Transverse colon (tissue), 4 donors: ENCODE measurements around the gene GNAO1. TPM values are rescaled to one million over a fixed set of nuclear protein-coding genes. Genes with fewer than 3 reads are reported as not detected.

Source experiments
- DNase-seq: peaks from one replicate; pipeline ENCODE4 v3.0.0-alpha.2; 2019
- H3K27ac ChIP-seq, 4 donors: fragments of 200-600 bp; sonication (generic); 2 replicates each; pipeline ENCODE4 v1.5.1; 2016 to 2018; ENCODE audit warnings: inconsistent platforms in 4 of 4
- H3K27me3 ChIP-seq: fragments of 200-600 bp; sonication (generic); 2 replicates; pipeline ENCODE4 v1.5.1; 2017; ENCODE audit warnings: inconsistent platforms
- H3K36me3 ChIP-seq, 4 donors: fragments of 200-600 bp; sonication (generic); 2 replicates each; pipeline ENCODE4 v1.5.1; 2017 to 2019; ENCODE audit warnings: inconsistent platforms in 4 of 4
- H3K4me1 ChIP-seq, 4 donors: fragments of 200-600 bp; sonication (generic); 2 replicates each; pipeline ENCODE4 v1.5.1; 2017 to 2020; ENCODE audit warnings: inconsistent platforms in 4 of 4
- H3K4me3 ChIP-seq, 4 donors: fragments of 200-600 bp; sonication (generic); 1 replicate in 1 of 4; 2 replicates in 3 of 4; pipeline versions ENCODE4 v1.5.1 to v1.6.1; 2017 to 2019; ENCODE audit warnings: inconsistent platforms in 4 of 4
- H3K9me3 ChIP-seq, 2 donors: fragments of 200-600 bp; sonication (generic); 2 replicates each; pipeline ENCODE4 v1.5.1; 2017 to 2019; ENCODE audit warnings: inconsistent platforms in 2 of 2
- CTCF ChIP-seq, 5 experiments: fragments of 200-600 bp in 3 of 5; fragments of 450-650 bp in 2 of 5; sonication (generic) in 3 of 5; IDR thresholded peaks; 1 replicate in 2 of 5; 2 replicates in 3 of 5; pipeline ENCODE4 v1.5.1; 2016 to 2017; ENCODE audit warnings: antibody characterized with exemption in 5 of 5, inconsistent platforms in 3 of 5, mild to moderate bottlenecking in 2 of 5, moderate library complexity in 1 of 5
- EP300 ChIP-seq: sonication (generic); formaldehyde crosslinking; IDR thresholded peaks from one replicate; pipeline ENCODE4 v1.6.1; 2017; ENCODE audit warnings: antibody characterized with exemption, low read depth
- POLR2A ChIP-seq: fragments of 450-650 bp; IDR thresholded peaks from one replicate; pipeline ENCODE4 v1.6.1; 2016; ENCODE audit warnings: antibody characterized with exemption, mild to moderate bottlenecking, moderate library complexity
- POLR2AphosphoS5 ChIP-seq, 3 donors: sonication (generic); formaldehyde crosslinking; IDR thresholded peaks; one replicate each; pipeline ENCODE4 v1.6.1; 2016; ENCODE audit warnings: antibody characterized with exemption in 3 of 3
- WGBS, 2 donors: methylation state at CpG; one replicate each; pipeline ENCODE4 v1.1.5; 2018; ENCODE audit warnings: low coverage in 1 of 2; 5-methylcytosine and 5-hydroxymethylcytosine counted together
- in situ Hi-C, 4 donors: fragments of 200-750 bp; cut with MboI; loops; one replicate each; pipeline versions ENCODE4 v1.15.0 to v1.15.1; 2017; ENCODE audit warnings: low sequenced_read_pairs in 3 of 4, low pct_ligation_motif_present in 1 of 4, low pct_unique_long_range_greater_than_20kb in 1 of 4
- intact Hi-C: fragments of 100-400 bp; cut with DNase I; formaldehyde crosslinking; loops from one replicate; pipeline ENCODE4 v1.15.1; 2023; ENCODE audit warnings: low total_unique reads
- total RNA-seq, 4 donors: library from RNA; depleted of rRNA; stranded (reverse); fragments of >200 nt; gene quantifications; one replicate each; pipeline ENCODE4 v1.1.0, GENCODE V29; 2016

GNAO1 gene
- total RNA-seq, 4 donors from 2014 or later = 7.3 to 25.4 (median 11.3) TPM

GRCh38 chr16:56281249-56281805 is 90.0 kb downstream of the GNAO1 start:
- 75 to 78% methylated on average over 2 of the region's 2 CpGs for WGBS, 2 donors
- in situ Hi-C loops (no loop called here), intact Hi-C loops (no loop called here)
- no peak for DNase-seq
- TF ChIP-seq EP300 = no peak
- peak in 2 of 5 experiments; percentile 5 to 13 for TF ChIP-seq CTCF (IDR thresholded peaks at IDR 0.05)
- Histone ChIP-seq H3K9me3 (no peaks in the 10 kb centered on the region), H3K27me3 (no peaks in the 10 kb centered on the region), H3K4me3 (no peak overlapping the region), H3K27ac (no peak overlapping the region), H3K4me1 (peaks cover 0 to 3% (median 0%) of the 10 kb centered on the region in 4 donors), H3K36me3 (no peaks in the 10 kb centered on the region)

- TF ChIP-seq POLR2A = no peak
- no peak for TF ChIP-seq EP300
- no peak for TF ChIP-seq CTCF (IDR thresholded peaks at IDR 0.05)
- TF ChIP-seq POLR2AphosphoS5 (IDR thresholded peaks at IDR 0.05) = no peak
- intact Hi-C loops (no loop called here), in situ Hi-C loops (no loop called here)
- Histone ChIP-seq H3K27me3 (no peaks in the 10 kb centered on the region), H3K36me3 (no peaks in the 10 kb centered on the region), H3K4me3 (no peak overlapping the region), H3K4me1 (no peaks in the 10 kb centered on the region), H3K9me3 (no peaks in the 10 kb centered on the region), H3K27ac (no peak overlapping the region)
- 69 to 80% methylated on average over 1 to 3 of the region's 3 CpGs for WGBS, 2 donors
- DNase-seq = no peak
These were observed 91.2 kb downstream of the GNAO1 start for GRCh38 chr16:56282451-56282850.

- H3K4me3 ChIP-seq = no peak overlapping the region
- no peak overlapping the region for H3K27ac ChIP-seq
- in situ Hi-C loops = no loop called here
- no peaks in the 10 kb centered on the region for H3K4me1 ChIP-seq
- 91% methylated on average over 2 of the region's 2 CpGs; no CpG with 5 or more reads in 1 of the 2 donors for WGBS, 2 donors
- TF ChIP-seq POLR2A (no peak), EP300 (no peak), POLR2AphosphoS5 (IDR thresholded peaks at IDR 0.05) (no peak), CTCF (IDR thresholded peaks at IDR 0.05) (no peak)
- no peaks in the 10 kb centered on the region for H3K36me3 ChIP-seq
- H3K27me3 ChIP-seq = no peaks in the 10 kb centered on the region
- intact Hi-C loops = no loop called here
- no peaks in the 10 kb centered on the region for H3K9me3 ChIP-seq
- DNase-seq = no peak
These were observed 93.2 kb downstream of the GNAO1 start for GRCh38 chr16:56284521-56284920.

- no peak for DNase-seq
- no peaks in the 10 kb centered on the region for H3K27me3 ChIP-seq
- no peak overlapping the region for H3K4me3 ChIP-seq
- no peak for TF ChIP-seq EP300
- no peak for TF ChIP-seq CTCF (IDR thresholded peaks at IDR 0.05)
- no peak for TF ChIP-seq POLR2A
- TF ChIP-seq POLR2AphosphoS5 (IDR thresholded peaks at IDR 0.05) = no peak
- no peak overlapping the region for H3K27ac ChIP-seq
- in situ Hi-C loops = no loop called here
- no peaks in the 10 kb centered on the region for H3K9me3 ChIP-seq
- WGBS, 2 donors = 65% methylated on average over 7 of the region's 7 CpGs; no CpG with 5 or more reads in 1 of the 2 donors
- H3K4me1 ChIP-seq = no peaks in the 10 kb centered on the region
- no peaks in the 10 kb centered on the region for H3K36me3 ChIP-seq
- intact Hi-C loops = no loop called here
These were observed 95.5 kb downstream of the GNAO1 start for GRCh38 chr16:56286809-56287208.
